GM18519 (cell line): ENCODE data around the gene ATG9A.

Experiments used
- ATAC-seq: cut with Tn5 transposase; IDR thresholded peaks from one replicate; pipeline ENCODE4 v1.9.1; 2021; ENCODE audit warnings: mild to moderate bottlenecking, moderate library complexity; ENCODE audit not compliant: unreplicated experiment, low FRiP score

The ATG9A gene

GRCh38 chr2:219223831-219224610, 5.4 kb downstream of the ATG9A start:
- no peak for ATAC-seq

- no peak for ATAC-seq
Observed at GRCh38 chr2:219221957-219222518, 7.4 kb downstream of the ATG9A start.

GRCh38 chr2:219220652-219221402, 8.6 kb downstream of the ATG9A start:
- no peak for ATAC-seq

GRCh38 chr2:219219784-219220532, 9.5 kb downstream of the ATG9A start:
- no peak for ATAC-seq

- ATAC-seq: peak; percentile 51
Observed at GRCh38 chr2:219218732-219219701, 10.4 kb downstream of the ATG9A start, which contains the start of gene ABCB6. ABCB6 (minus strand) TSS chr2:219218958; CDS start chr2:219218673, 285 bp downstream.

GRCh38 chr2:219218217-219218731, 11.2 kb downstream of the ATG9A start:
- ATAC-seq: peak; percentile 16

GRCh38 chr2:219216535-219216915, 12.9 kb downstream of the ATG9A start:
- ATAC-seq: no peak

- ATAC-seq: no peak
Observed at GRCh38 chr2:219215871-219216534, 13.4 kb downstream of the ATG9A start.

- no peak for ATAC-seq
Observed at GRCh38 chr2:219214786-219215185, 14.7 kb downstream of the ATG9A start.

GRCh38 chr2:219214141-219214540, 15.3 kb downstream of the ATG9A start:
- no peak for ATAC-seq

- ATAC-seq: no peak
Observed at GRCh38 chr2:219213486-219214071, 15.9 kb downstream of the ATG9A start.

GRCh38 chr2:219213026-219213415, 16.4 kb downstream of the ATG9A start:
- ATAC-seq: no peak

- no peak for ATAC-seq
Observed at GRCh38 chr2:219210886-219211362, 18.5 kb downstream of the ATG9A start.

GRCh38 chr2:219210196-219210885, 19.1 kb downstream of the ATG9A start:
- no peak for ATAC-seq

- ATAC-seq: no peak
Observed at GRCh38 chr2:219209236-219210195, 19.9 kb downstream of the ATG9A start.

- ATAC-seq: no peak
Observed at GRCh38 chr2:219207884-219208740, 21.3 kb downstream of the ATG9A start.
